K562 treated with DMSO at 1 percent for 4 hours (cell line): ENCODE data around the gene PCDHGB5. TPM values are rescaled to one million over a fixed set of nuclear protein-coding genes. Genes with fewer than 3 reads are reported as not detected.

ENCODE experiments used
- total RNA-seq: library from RNA; unstranded; fragments of 300-600 nt; gene quantifications from 2 replicates; pipeline ENCODE4 v1.2.3, GENCODE V29; 2022; ENCODE audit not compliant: insufficient read depth

The PCDHGB5 gene
- total RNA-seq, 1 experiment from 2014 or later, result not detected

DNA sequence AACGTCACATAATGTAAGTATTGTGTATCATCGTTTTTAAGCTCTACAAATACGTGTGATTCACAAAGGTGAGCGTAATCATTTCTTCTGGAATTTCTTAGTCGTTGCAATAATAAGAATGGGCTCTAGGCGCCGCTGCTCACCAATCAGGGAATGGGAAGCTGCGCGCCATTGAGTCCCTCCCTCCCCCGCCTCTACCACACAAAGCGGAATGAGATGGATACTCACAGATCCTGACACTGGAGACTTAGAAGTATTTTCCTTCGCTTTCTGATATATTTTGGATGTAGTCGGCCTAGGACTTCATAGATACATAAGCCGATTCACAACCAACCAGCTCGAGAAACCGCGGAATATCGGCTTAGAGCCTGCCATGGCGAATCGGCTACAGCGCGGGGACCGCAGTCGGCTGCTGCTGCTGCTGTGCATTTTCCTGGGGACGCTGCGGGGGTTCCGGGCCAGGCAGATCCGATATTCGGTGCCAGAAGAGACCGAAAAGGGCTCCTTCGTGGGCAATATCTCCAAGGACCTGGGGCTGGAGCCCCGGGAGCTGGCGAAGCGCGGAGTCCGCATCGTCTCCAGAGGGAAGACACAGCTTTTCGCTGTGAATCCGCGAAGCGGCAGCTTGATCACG is 23.2 kb downstream of the PCDHGB5 start, which contains the start of gene PCDHGA11:
PCDHGA11 (plus strand) TSS at position 197 of the 634 bp plus-strand sequence; CDS start at position 374, 177 bp downstream.

DNA sequence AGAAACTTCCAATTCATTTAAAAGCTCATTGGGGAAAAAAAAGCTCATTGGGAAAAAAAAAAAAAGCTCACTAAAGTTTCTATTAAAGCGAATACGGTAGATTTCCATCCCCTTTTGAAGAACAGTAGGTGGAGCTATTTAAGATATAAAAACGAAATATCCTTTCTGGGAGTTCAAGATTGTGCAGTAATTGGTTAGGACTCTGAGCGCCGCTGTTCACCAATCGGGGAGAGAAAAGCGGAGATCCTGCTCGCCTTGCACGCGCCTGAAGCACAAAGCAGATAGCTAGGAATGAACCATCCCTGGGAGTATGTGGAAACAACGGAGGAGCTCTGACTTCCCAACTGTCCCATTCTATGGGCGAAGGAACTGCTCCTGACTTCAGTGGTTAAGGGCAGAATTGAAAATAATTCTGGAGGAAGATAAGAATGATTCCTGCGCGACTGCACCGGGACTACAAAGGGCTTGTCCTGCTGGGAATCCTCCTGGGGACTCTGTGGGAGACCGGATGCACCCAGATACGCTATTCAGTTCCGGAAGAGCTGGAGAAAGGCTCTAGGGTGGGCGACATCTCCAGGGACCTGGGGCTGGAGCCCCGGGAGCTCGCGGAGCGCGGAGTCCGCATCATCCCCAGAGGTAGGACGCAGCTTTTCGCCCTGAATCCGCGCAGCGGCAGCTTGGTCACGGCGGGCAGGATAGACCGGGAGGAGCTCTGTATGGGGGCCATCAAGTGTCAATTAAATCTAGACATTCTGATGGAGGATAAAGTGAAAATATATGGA is 32.8 kb downstream of the PCDHGB5 start, which contains the start of gene PCDHGA12:
PCDHGA12 (plus strand) TSS at position 176 of the 782 bp plus-strand sequence; CDS start at position 429, 253 bp downstream.

Other genes starting within 250 kb of the PCDHGB5 start
- gene PCDHB6, start 247.9 kb upstream of the PCDHGB5 start, total RNA-seq, result not detected in 2 replicates
- not detected in 2 replicates for gene PCDHB7, start 225.3 kb upstream of the PCDHGB5 start, total RNA-seq
- gene PCDHB8, start 220.2 kb upstream of the PCDHGB5 start, total RNA-seq, result not detected in 2 replicates
- not detected in 2 replicates for gene PCDHB16, start 215.6 kb upstream of the PCDHGB5 start, total RNA-seq
- not detected in 2 replicates for gene PCDHB9, start 210.8 kb upstream of the PCDHGB5 start, total RNA-seq
- gene PCDHB10, start 205.6 kb upstream of the PCDHGB5 start, total RNA-seq, result not detected in 2 replicates
- not detected in 2 replicates for gene PCDHB11, start 198.3 kb upstream of the PCDHGB5 start, total RNA-seq
- gene PCDHB12, start 189.2 kb upstream of the PCDHGB5 start, total RNA-seq, result not detected in 2 replicates
- not detected in 2 replicates for gene PCDHB13, start 184.0 kb upstream of the PCDHGB5 start, total RNA-seq
- not detected in 2 replicates for gene PCDHB14, start 174.6 kb upstream of the PCDHGB5 start, total RNA-seq
- gene PCDHB15, start 152.6 kb upstream of the PCDHGB5 start, total RNA-seq, result not detected in 2 replicates
- not detected in 2 replicates for gene SLC25A2, start 93.9 kb upstream of the PCDHGB5 start, total RNA-seq
- gene TAF7, start 77.2 kb upstream of the PCDHGB5 start, total RNA-seq, result 87.4 and 92.8 TPM in 2 replicates
- gene PCDHGA1, start 67.4 kb upstream of the PCDHGB5 start, total RNA-seq, result 0.37 TPM in 1 of 2 replicates, not detected in the other
- gene PCDHGA2, start 59.2 kb upstream of the PCDHGB5 start, total RNA-seq, result 0.12 TPM in 1 of 2 replicates, not detected in the other
- gene PCDHGA3, start 54.1 kb upstream of the PCDHGB5 start, total RNA-seq, result 0.46 TPM in 1 of 2 replicates, not detected in the other
- not detected in 2 replicates for gene PCDHGB1, start 47.8 kb upstream of the PCDHGB5 start, total RNA-seq
- 0.42 and 0.76 TPM in 2 replicates for gene PCDHGA4, start 42.9 kb upstream of the PCDHGB5 start, total RNA-seq
- 0.48 and 0.70 TPM in 2 replicates for gene PCDHGB2, start 38.0 kb upstream of the PCDHGB5 start, total RNA-seq
- gene PCDHGA5, start 33.8 kb upstream of the PCDHGB5 start, total RNA-seq, result 0.16 TPM in 1 of 2 replicates, not detected in the other
- 0.51 and 0.74 TPM in 2 replicates for gene PCDHGB3, start 27.7 kb upstream of the PCDHGB5 start, total RNA-seq
- gene PCDHGA6, start 24.1 kb upstream of the PCDHGB5 start, total RNA-seq, result 0.27 and 0.35 TPM in 2 replicates
- gene PCDHGA7, start 15.2 kb upstream of the PCDHGB5 start, total RNA-seq, result not detected in 2 replicates
- gene PCDHGB4, start 10.2 kb upstream of the PCDHGB5 start, total RNA-seq, result 0.21 TPM in 1 of 2 replicates, not detected in the other
- 0.24 TPM in 1 of 2 replicates, not detected in the other for gene PCDHGA8, start 5.3 kb upstream of the PCDHGB5 start, total RNA-seq
- gene PCDHGA9, start 4.8 kb downstream of the PCDHGB5 start, total RNA-seq, result not detected in 2 replicates
- gene PCDHGB6, start 10.1 kb downstream of the PCDHGB5 start, total RNA-seq, result not detected in 2 replicates
- gene PCDHGA10, start 15.0 kb downstream of the PCDHGB5 start, total RNA-seq, result not detected in 2 replicates
- not detected in 2 replicates for gene PCDHGB7, start 19.7 kb downstream of the PCDHGB5 start, total RNA-seq
- gene PCDHGA11, start 23.1 kb downstream of the PCDHGB5 start, total RNA-seq, result not detected in 2 replicates
- not detected in 2 replicates for gene PCDHGA12, start 32.6 kb downstream of the PCDHGB5 start, total RNA-seq
- not detected in 2 replicates for gene PCDHGC3, start 78.0 kb downstream of the PCDHGB5 start, total RNA-seq
- not detected in 2 replicates for gene PCDHGC4, start 87.1 kb downstream of the PCDHGB5 start, total RNA-seq
- gene PCDHGC5, start 91.1 kb downstream of the PCDHGB5 start, total RNA-seq, result not detected in 2 replicates
- 152 and 168 TPM in 2 replicates for gene DIAPH1, start 221.1 kb downstream of the PCDHGB5 start, total RNA-seq
- gene HDAC3, start 238.9 kb downstream of the PCDHGB5 start, total RNA-seq, result 85.2 and 117 TPM in 2 replicates
- 10.2 and 10.3 TPM in 2 replicates for gene RELL2, start 239.1 kb downstream of the PCDHGB5 start, total RNA-seq